ENCODE data around the gene RFX8.
"Not testable (repeated sequence)": the region's sequence is repeated elsewhere in the genome, so short reads cannot be mapped to it uniquely, and the experiment has no call there.

The RFX8 gene

DNA sequence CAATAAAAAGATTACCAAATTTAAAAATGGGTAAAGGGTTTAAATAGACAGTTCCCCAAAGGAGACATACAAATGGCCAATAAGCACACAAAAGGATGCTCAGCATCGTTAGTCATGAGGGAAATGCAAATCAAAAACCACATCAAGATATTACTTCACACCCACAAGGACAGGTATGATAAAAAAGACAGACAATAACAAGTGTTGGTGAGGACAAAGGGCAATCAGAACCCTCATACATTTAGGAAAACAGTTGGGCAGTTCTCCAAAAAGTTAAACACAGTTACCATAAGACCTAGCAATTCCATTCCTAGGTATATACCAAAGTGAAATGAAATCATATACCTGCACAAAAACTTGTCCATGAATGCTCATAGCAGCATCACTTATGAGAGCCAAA, 102.1 kb downstream of the RFX8 start:
- no peak for FAIRE-seq

DNA sequence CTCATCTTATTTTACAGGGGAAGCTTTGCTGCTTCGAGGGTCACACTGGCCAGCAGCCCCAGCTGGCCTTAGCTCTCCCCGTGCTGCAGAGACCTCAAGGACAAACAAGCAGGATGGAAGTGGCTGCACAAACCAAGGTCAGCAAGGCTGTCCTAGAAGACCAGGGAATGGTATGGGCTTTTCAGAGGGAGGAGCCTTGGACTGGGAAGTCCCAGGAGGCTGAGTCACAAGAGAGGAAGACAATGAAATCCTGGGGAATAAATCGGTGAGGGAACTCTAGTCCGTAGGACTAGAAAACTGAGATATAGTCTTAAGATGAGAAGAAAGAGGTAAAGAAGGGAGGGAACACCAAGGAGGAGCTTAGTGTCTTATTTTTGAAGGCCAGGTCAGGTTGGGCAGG, 103.3 kb downstream of the RFX8 start:
- no peak for FAIRE-seq

DNA sequence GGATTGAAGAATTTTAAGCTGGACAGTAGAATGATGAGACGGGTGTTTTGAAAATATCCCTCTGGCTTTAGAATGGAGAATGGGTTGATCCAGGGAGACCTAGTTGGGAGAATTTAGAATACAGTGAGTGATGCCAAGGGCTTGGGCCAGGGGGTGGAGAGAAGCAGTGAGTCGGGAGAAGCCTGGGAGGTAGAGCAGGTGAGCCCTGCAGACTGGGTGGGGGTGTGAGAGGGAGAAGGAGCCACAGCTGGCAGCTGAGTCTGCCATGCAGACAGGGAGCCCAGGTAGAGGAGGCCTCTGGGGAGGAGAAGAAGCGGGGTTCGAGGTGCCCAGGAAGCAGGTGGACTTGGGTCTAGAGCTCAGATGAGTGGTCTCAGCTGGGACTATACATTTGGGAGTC, 105.8 kb downstream of the RFX8 start:
- no peak for FAIRE-seq

DNA sequence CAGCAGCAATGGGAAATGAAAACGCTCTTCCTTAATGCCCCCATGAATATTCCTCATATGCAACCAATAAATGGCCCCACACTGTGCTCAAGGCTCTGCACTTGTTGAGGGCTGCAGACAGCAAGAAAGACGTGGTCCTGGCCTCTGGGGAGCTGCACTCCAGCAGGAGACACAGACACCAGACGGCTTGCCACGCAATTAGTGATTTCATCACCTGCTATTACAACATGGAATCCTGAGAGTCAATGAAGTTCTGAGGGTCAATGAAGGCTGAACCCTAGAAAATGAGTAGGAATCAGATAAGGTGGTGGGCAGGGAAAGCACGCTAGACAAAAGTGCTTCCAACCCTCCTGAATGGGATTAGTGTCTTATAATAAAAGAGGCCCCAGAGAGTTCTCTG, 106.5 kb downstream of the RFX8 start:
- FAIRE-seq: no peak

DNA sequence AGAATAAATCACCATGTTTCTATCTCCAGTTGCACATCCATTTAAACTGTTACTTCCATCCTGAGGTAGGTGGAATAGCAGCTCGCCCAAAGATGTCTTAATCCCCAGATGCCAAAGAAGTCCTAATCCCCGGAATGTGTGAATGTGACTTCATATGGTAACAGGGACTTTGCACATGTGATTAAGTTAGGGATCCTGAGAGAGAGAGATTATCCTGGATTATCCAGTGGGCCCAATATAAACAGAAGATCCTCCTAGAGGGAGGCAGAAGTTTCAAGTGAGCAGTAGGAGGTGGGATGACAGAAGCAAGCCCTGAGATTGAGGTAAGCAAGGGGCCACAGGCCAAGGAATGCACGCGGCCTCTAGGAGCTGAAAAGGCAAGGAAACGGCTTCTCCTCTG, 107.4 kb downstream of the RFX8 start:
- no peak for FAIRE-seq

DNA sequence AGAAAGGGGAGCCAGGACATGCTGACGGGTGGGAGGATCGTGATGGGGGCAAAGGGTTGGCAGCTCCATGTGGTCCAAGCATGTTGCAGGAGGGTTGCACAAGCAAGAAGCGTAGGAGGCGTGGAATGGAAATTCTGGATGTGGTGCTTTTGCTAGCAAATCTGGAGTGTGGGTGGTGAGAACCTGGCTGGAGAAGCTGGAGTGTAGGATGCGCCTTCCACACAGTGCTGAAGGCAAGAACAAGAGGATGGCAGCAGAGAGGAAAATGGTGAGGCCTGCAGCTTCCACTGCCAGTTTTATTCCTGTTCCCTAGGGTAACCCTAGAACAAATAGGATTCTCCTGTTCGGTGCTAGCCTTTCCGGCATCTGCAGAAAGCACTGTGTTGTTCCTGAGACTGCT, 110.0 kb downstream of the RFX8 start:
- no peak for FAIRE-seq

DNA sequence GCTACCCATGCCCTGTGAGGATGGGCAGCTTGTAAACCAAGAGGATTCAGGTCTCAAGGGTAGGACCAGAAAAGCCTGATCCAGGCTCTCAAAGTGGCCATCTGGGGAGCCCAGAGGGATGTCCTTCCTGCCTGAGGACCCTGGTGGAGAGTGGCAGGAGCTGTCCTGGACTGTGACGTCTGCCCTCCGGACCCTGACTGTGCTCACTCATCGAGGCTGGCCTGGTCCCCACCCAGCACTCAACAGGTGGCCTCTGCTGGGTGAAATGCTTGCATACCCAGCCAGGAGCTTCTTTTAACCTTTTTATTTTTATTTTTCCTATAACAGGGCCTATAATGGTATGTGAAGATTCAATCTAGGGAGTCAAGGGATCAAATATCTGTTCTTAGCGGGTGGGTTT, 112.1 kb downstream of the RFX8 start:
- FAIRE-seq: no peak

DNA sequence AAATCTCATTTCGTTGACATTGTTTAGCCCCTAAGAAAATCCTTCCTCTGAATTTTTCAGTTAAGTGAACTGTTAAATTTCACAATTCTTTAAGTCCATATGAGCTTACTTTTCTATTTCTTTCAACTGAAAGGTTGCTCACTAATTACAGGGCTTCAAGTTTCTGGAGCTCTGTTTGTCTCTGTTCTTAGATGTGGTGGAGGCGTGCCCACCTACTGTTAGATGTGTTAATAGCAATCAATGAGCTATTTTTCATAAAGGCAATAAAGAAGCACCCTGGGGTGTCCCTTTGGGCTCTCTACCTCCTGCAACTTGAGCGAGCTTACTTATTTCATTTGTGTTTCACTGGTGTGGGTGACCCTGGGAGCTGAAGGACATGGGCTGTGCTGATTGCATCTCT, 112.6 kb downstream of the RFX8 start:
- FAIRE-seq: no peak

DNA sequence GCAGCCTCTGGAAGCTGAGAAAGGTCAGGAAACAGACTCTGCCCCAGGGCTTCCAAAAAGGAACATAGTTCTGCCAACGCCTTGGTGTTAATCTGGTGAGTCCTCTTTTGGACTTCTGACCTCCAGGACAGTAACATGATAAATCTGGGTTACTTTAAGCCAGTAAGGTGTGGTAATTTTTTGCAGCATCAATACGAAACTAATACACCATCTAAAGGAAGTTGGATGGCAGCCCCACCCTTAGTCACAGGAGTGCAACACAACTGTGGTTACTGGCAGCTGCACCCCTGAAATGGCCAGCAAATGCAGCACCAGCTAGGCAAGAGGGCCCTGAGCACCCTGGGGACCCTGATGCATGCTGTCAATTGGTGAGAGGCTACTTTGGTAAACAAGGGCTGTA, 113.4 kb downstream of the RFX8 start:
- FAIRE-seq: no peak

DNA sequence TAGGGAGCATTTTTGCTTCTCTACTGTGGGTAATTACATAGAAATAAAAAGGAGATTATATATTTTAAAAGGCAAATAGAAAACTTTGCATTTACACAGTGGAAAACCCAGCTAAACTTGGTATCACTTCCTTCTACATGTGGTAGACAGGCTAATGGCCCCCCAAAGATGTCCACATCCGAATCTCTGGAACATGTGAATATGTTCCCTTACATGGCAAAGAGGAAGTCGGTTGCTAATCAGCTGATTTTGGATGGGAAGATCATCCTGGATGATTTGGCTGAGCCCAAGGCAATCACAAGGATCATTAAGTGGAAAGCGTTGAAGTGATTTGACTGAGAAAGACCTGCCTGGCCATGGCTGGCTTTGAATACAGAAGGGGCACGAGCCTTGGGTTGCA, 113.8 kb downstream of the RFX8 start:
- no peak for FAIRE-seq

DNA sequence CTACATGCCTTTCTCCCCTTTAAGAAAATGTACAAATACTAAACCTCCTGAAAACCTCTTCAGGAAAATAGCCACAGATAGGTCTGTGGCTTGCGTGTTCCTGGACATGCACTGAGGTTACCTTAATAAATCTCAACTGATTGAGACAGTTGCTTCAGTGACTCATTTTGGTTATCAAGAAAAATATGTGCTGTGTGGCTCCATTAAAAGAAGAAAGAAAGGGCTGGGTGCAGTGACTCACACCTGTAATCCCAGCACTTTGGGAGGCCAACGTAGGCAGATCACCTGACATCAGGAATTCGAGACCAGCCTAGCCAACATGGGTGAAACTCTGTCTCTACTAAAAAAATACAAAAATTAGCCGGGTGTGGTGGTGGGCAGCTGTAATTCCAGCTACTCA, 114.7 kb downstream of the RFX8 start:
- no peak for FAIRE-seq

DNA sequence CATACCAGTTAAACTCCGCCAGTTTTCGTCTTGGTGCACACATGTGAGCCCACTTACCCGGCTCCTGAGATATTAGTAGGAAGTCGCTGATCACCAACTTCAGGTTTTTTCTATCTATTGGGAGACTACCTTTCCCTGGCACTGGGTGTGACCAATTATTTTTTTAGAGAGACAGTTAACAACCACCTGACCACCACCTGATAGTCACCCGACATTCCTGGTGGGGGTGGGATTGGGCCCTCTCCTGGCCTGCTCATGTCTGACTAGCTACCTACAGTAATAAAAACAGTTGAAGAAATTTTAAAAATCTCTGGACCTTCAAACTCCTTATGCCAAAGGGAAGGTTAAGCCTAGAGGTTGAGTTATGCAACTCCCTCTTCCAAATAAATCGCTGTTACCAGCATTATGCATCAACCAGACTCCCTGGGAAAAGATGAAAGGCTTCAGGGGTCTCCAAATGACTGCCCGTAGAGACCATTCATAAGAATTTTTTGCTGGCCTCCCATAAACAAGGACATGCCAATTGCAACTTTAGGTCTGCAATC, 115.4 kb downstream of the RFX8 start:
- no peak for FAIRE-seq

DNA sequence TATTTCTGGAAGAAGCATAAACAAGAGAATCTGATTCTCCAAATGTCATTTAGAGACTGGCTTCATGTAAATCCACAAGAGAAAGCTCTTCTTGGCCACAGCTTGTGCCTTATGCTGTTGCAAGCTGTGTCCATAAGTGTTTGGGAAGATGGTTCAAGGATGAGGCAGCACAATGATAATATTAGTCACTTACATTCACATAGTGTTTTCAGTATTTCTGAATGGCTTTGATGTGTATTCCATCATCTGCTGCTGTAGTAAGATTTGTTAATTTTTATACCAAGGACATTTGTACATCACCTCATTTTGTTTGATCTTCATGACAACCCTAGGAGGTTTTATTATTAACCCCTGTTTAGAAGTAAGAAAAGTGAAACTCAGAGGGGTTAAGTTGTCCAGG, 117.5 kb downstream of the RFX8 start:
- FAIRE-seq: no peak

DNA sequence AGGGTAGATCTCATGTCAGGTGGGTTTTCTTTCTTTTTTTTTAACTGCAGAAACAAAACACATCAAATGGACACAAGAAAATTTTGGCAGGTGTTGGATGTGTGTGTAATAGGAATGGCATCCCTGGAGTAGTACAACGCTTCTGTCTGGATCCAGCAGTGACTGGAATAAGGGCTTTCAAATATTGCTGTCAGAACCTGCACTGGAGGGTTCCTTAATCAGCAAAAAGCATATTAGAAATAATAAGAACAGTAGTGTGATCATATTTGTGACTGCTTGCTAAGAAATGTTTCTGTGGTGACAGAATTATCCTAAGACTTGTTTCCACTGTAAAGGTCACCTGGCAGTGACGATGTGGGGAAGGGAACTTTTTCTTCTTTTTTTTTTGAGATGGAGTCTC, 118.4 kb downstream of the RFX8 start:
- no peak for FAIRE-seq

DNA sequence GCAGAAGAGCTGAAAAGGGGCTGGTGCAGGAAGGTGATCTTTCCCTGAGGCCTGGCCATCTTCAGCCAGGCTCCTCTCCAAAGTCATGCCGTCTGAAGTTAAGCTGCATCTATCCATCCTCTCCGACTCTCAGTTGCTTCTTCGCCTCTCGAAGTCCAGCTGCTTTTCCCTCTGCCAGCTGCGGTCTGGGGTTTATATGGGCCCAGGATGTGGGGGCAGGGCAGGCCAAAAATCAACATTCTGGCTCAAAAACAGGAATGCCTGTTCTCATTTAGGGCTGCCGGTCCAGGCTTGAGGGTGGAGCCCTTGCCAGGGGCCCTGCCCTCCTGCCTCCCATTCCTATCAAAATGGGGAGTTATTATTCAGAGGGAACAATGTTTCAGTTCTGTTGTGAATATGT, 118.9 kb downstream of the RFX8 start:
- FAIRE-seq: no peak

DNA sequence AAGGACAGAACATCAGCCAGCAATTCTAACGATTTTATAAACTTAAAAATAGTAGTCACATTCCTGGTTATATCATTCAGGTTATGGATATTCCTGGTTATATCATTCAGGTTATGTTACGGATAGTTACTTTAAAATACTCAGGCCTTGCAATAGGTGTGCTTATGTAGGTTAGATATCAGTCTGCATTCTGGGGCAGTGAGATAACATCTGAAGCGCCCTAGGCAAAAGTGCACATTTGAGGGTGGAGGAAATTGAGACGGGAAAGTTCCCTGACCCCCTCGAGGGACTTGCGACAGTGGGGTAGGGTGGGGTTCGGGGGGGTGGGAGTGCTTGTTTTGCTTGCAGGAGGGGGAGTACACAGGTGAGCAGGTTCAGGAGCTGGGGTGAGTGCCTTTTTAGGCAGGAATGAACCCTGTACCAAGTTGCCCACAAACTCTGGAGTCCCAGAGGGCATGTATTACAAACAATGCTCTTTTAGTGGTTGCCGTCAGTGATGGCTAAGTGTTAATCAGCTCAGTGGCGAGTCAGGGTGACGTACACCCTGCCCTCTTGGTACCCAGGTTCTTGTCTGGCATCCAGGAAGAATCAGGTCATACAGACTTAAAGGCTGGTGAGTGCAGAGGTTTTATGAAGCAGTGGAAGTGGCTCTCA, 119.4 kb downstream of the RFX8 start:
- no peak for FAIRE-seq

DNA sequence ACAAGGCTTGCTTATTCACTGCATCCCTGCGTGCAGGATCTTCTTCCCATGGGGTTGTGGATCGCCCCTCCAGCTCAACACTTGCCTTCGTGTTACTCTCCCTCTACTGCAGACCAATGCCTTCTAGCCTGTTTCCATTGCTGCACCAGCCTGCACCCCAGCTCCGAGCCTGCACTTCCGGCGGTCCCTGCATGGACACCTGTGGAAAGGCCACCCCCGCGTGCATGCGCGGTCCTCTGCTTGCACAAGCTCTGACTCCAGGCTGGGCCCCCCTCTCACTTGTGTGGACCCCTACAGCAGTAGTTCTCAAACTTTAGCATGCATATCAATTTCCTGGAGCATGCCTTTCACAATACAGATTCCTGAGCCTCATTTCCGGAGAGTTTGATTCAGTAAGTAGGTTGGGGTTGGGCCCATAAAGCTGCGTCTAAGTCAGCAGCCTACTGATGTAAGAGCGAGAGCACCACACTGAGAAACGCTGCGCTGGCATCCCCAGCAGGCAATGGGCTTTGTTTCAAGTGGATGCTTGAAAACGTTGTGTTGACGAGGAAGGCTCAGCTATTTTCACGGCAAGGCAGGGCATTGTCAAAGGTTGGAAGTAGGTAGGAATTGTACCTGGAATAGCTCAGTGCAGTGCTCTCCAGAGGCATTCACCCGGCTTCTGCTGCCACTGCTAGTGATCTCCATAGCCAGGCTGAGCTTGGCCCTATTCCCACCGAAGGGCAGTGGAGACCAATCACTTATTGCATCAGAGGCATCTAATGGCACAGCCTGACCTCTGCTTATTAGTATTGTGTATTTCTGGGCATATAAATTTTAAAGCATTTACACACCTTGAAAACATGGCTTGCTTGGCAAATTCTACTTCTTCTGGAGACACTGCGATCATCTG, 120.2 kb downstream of the RFX8 start:
- FAIRE-seq: no peak

DNA sequence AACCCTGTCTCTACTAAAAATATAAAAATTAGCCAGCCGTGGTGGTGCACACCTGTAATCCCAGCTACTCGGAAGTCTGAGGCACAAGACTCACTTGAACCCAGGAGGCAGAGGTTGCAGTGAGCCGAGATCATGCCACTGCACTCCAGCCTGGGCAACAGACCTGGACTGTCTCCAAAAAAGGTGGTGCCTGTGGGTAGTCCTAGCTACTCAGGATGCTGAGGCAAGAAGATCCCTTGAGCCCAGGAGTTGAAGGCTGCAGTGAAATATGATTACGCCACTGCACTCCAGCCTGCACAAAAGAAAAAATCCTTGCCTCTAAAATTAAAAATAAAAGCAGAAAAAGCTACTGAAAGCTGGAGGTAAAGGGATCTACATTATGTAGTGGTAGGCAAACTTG, 122.3 kb downstream of the RFX8 start:
- not testable (repeated sequence) for FAIRE-seq

DNA sequence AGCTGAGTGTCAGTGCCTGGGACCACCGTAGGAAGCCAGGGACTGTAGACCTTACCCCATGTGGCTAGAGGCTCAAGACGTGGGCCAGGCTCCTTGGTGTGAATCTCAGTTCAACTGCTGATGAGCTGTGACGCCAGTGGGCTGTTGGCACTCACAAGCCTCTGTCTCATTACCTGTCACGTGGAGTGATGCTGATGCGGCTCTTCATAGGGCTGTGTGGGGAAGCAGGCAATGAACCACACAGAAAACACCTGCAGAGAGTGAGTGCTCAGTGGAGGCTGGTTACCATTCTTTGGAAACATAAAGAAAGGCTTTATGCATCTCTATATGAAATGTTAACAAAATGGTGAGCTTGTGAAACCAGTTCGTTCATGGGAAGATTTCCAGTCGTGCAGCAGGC, 123.7 kb downstream of the RFX8 start:
- FAIRE-seq: no peak

DNA sequence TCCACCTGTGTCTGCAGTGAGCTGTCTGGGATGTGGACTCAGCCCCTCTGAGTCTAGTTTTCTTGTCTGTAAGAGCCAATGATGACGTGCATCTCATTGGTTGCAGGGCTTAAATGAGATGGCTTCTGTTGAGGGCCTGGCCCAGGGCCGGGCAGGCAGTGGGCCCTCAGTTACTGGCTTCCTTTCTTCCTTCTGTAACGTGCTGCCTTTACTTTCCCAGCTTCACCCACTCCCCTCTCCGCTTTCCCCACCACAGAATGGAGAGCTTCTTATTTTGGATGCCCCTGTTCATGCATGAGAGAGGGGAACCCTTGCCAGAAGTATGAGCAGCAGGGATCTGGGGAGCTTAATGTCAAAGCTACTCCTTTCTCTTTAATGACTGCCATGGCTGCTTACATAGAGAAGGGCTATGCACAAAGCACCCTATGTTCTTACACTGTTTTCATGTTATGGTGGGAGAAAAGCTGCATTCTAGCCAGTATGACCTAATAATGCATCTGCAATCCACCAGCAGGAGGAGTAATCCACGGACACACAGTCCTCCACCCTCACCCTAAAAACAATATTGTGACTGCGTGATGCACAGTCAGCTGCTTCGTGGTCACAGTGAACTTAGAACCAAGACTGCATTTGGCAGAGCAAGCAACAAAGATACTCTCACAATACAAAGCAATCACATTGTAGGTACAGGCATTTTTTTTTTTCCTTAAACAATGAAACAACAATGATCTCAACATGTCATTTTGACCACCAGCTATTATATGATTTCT, 124.8 kb downstream of the RFX8 start:
- no peak for FAIRE-seq

DNA sequence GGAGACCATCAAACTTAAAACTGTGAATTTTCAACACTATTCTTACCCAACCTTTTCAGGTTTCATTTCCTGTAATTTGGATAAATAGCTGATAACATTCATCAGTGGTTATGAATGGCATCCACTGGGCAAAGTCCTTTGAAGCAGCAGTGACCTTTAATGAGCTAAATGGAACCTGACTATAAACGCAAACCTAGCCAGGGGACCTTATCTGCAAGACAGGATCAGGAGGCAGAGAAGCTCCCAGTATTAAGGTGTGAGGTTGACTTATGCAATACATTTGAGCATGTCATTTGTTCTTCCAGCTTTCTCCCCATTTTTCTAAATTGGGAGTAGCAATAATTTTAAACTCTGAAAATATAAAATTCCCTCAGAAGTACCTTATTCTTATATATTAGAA, 126.0 kb downstream of the RFX8 start:
- no peak for FAIRE-seq
